T follicular helper cell (primary cell): ENCODE measurements around the gene PRSS33.

Source experiments
- DNase-seq: peaks from one replicate; pipeline ENCODE4 v3.0.0-alpha.2; 2020; ENCODE audit warnings: low read depth

PRSS33 gene

DNA sequence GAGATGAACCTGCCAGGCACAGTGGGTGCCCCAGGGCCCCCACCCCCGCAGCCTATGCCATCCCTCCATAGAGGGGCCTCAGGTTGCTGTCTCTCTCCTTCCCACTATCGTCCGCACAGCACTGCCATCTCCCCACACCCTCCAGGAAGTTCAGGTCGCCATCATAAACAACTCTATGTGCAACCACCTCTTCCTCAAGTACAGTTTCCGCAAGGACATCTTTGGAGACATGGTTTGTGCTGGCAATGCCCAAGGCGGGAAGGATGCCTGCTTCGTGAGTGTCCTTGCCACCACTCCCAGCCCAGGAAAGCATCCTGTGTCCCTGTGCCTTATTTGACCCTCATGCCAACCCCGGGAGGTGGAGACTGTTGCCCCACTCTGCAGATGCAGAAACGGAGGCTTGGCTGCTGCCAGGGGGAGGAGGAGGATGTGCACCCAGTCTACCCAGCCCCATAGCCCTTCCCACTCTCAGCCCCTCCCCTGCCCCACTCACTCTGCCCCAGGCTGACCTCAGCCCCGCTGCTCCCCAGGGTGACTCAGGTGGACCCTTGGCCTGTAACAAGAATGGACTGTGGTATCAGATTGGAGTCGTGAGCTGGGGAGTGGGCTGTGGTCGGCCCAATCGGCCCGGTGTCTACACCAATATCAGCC, 33.6 kb upstream of the PRSS33 start:
- no peak for DNase-seq

DNA sequence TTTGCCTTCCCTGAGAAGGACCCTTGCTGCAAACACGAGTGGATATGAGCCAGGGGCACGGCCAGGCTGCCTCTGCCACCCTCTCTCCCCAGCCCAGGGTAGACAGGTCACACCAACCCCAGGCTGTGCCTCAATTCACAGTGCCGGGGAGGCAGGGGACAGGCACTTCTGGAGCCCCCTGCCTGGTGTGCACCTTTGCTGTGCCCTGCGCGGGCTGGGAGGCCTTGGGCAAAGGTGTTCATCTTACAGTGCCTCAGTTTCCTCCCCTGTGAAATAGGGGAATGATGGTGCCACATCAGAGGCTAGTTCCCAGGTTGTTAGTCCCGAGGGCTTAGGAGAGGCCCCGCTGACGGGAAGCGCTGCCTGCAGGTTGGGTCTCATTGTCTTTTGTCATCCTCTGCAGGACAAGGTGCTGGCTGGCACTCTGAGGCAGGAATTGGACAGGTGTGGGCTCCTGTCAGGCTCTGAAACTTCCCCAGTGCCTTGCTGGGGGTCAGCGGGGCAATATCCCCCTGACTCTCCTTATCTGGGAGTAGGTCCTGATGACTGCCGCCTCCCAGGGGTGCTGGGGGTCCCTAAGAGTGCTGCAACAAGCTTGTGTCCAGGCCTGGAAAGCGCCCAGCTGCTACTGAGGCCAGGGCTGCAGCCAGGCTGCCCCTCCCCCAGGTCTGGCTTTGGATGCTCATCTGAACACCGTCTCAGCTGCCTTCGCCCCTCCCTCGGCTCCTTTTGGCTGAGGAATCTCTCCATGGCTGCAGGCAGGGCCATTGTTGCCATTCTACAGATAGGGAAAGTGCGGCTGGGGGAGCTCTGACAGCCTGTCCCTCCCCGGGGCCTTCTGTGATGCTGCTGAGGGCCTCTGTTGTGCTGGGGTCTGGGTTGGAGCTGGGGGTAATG, 32.8 kb upstream of the PRSS33 start:
- DNase-seq = no peak

DNA sequence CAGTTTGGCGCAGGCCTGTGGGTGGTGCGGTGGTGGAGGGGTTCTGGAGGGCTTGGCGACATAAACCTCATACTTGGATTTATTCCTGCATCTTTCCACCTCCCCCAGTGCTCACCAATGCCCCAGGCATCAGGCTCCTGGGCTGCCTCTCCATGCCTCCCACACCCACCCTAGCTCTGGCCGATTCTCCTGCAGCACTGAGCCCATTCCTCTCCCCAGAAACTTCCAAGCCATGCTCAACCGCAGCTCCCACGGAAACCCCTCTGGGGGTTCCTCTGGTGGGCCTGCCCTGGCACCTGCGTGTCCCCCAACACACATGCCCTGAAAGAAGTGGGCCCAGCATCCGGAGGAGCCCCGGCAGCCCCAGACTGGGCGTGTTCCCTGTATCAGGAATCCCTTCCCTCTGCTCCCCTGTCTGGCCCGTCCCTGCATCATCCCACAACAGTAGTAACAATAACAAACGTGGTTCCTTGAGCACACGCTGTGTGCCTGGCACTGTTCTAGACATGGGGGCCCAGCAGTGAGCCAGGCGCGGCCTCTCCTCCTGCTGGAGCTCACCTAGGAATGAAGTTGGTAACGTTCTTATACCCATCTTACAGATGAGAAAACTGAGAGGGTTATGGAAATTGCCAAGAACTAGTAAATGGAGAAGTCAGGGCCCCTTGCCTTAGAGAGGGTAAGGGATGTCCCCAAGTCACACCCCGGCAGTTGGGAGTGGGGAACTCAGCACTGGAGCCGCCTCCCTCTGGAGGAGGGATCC, 32.0 kb upstream of the PRSS33 start:
- no peak for DNase-seq

DNA sequence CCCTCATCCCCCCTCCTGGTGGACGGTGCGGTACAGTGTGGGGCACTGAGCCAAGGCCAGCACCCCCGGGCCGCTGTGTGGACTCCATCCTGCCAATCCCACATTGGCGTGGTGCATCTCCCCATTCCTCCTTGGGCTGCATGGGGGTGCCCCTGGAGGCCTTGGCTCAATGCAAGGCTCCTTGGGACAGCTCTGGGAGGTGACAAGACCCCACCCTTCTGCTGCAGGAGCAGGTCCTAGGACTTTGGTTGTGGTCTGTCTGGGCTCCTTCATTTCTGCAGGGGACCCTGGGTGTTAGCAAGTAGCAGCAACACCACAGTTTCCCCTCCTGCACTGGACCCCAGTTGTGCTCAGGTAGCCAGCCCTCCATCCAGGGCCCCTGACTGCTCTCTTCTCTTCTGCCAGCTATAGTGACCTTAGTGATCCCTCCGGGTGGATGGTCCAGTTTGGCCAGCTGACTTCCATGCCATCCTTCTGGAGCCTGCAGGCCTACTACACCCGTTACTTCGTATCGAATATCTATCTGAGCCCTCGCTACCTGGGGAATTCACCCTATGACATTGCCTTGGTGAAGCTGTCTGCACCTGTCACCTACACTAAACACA, 31.0 kb upstream of the PRSS33 start:
- no peak for DNase-seq

DNA sequence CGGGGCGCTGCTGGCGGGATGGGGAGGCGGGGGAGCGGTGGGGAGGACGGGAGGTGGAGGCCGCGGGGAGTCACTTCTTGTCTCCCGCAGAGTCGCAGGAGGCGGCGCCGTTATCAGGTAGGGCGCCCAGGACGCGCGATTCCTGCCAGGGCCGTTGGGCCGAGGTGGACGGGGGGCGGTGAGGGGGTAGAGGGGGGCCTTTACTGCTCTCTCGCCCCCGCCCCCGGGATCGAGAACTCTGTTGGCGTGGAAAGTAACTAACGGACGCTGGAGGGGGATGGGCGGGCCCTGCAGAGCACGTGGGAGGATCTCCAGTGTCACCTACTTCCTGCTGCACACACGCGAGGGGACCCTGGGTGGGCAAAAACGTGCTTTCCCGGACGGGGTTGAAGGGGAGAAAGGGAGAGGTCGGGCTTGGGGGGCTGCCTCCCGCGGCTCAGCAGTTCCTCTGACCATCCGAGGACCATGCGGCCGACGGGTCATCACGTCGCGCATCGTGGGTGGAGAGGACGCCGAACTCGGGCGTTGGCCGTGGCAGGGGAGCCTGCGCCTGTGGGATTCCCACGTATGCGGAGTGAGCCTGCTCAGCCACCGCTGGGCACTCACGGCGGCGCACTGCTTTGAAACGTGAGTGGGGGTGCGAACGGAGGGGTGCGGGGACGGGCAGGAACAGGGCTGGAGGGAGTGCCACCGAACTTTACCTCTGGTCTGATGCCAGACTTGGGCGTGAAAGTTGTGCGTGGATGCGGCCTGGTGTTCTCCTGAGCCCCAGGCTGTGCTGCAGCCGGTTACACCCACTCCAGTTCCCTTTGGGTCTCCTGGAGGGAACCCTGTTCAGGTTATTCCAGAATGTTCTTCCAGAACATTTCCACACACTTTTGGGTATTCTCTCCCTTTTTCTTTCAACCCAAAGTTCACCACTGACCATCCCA, 30.2 kb upstream of the PRSS33 start:
- no peak for DNase-seq

DNA sequence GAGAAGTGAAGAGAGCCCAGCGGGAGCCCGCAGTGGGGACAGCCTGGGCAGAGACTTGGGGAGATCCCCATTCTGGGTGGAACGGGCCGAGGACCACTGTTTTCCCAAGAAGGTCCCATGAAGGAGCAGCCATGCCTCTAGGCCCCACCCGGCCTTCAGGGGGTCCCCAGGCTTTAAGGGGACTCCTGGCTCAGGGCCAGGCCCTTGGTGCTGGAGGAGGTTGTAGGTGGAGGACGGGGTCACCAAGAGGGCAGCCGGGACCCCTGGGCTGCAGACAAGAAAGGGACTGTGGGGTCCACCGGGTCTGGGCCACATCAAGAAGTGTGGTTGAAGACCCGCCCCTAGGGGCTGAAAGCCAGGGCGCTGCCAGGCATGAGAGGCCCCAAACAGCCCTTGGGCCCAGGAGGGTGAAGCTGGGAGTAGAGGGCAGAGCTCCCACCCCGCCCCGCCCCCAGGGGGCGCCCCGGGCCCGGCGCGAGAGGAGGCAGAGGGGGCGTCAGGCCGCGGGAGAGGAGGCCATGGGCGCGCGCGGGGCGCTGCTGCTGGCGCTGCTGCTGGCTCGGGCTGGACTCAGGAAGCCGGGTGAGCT, 29.5 kb upstream of the PRSS33 start, which contains the start of gene PRSS21:
TSS of gene PRSS21 (plus strand) at position 487 of the 589 bp plus-strand sequence. CDS start at position 519, 32 bp downstream.
- DNase-seq = no peak

DNA sequence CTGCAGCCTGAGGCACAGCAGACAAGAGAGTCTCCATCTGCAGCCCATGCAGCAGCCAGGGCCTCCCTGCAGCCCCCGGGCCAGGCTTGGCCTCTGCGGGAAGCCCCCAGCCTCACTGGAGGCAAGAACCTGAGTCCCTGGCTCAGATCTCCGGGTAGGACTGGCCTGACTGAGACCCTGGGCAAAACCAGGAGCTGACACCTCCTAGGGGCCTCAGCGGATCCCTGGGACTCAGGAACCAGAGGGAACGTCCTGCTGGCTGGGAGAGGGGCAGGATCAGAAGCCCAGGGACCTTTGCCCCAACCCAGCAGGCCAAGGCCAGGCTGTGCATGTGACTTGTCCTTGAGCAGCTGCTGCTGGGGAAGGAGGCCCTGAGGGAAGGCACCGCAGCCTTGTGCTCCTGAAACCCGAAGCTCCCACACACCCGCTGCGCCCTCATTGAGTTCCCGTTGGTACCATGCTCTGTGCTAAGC, 28.0 kb upstream of the PRSS33 start:
- DNase-seq = no peak

DNA sequence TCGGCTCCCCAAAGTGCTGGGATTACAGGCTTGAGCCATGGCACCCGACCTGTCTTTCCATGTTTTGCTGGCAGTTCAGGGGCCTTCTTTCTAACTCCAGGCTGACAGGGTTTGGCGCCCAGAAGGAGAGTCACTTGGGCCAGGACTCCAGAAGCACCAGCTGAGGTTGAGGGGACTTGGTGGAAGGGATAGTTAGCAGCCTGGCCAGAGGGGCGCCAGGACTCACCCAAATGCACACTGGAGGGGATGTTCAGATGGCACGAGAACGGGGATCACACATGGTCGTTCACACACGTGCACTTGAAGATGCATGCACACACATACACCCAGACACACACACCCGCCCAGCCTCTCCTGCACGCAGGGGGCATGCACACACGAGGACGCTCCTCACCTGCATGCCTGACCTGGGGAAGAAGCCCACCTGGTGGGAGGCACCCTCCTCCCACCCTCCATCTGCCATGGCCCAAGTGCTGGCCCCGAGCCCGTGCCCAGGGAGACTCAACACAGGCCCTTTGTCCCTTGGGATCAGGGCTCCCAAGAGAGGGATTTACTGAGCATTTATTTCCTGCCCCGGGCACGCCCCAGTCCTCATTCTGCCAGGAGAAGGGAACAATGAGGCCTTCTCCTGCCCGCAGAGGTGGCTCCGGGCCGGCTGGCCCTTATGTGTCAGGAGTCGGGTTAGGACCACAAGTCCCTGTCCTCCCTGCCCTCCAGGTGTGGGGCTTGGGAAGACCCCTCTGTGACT, 27.4 kb upstream of the PRSS33 start:
- no peak for DNase-seq

DNA sequence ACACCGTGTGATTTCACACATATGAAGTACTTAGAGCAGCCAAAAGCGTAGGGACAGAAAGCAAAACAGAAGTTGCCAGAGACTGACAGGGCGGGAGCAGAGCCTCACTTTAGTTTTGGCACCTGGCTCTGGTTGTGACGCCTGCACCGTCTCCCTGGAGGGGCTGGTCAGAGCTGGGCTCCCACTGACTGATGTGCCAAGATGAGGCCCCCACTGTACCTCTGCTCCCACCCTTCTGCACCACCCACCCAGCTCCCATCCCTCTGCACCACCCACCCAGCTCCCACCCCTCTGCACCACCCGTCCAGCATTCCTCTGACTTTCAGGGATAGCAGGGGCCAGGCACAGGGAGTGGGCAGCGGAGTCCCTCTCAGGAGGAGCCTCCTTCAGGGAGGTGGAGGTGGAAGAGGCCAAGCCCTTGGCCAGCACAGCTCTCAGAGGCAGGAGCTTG, 26.4 kb upstream of the PRSS33 start:
- no peak for DNase-seq

DNA sequence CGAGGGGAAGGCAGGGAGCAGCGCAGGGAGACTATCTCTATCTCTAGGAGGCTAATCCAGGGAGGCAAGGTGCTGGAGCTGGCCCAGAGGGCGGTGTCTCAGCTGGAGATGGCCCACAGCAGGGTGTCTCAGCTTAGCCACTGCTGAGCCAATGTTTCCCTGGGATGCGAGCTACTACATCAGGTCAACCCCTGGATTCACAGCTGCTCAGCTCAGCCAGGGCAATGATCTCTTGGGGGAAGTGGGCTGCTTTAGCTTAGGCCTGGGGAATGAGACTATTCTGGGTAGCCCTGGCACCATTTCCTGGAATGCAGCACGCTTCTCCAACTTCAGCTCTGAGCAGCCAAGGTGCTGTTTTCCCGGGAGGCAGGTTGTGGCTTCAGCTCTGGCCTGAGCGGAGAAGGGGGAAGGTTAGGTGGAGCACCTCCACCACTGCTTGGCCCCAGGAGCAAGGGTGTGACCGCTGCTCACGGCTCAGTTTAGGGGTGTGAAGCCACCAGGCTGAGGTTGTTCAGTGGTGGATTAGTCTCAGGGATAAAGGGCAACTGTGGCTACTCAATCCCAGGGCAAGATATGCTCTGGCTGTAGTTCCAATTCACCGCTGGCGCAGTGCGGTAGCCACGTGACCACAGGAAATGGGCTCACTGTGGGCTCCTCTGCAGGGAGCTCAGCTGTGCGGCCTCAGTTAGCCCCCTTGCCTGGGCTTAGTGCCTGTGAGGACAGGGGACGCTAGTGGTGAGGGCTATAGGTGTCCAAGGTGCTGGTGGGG, 24.5 kb upstream of the PRSS33 start:
- DNase-seq = no peak

DNA sequence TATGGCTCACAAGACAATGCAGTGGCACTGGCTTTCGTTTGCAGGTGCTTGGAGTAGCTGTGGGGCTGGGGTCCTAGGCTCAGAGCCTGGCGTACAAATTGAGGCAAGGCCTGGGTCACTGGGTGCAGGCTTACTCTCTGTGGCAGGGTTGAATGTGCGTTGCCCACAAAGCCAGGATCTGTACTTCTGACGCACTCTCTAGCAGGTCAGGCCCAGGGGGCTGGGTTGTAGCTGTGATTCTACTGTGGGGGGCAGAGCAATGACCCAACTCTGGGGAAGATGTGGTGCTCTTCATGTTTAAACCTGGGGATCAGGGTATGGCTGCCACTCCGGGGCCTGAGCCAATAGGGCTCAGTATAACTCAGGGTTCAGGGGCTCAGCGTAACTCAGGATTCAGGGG, 23.3 kb upstream of the PRSS33 start:
- DNase-seq = no peak

DNA sequence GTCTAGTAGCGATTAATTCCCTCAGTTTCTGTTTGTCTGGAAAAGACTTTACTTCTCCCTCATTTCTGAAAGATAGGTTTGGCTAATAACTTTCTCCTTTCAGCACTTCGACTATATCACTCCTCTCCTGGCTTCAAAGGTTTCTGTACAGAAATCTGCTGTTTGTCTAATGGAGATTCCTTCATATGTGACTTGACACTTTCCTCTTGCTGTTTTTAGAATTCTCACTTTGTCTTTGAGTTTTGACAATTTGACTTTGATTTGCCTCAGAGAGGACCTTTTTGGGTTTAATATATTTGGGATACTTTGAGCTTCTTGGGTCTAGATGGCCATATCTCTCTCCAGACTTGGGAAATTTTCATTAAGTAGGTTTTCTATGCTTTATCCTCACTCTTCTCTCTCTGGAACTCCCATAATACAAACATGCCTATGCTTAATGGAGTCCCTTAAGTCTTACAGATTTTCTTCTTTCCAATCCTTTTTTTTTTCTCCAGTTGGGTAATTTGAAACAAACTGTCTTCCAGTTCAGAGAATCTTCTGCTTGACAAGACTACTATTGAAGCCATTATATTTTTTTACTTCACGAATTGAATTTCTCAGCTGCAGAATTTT, 21.9 kb upstream of the PRSS33 start:
- no peak for DNase-seq

DNA sequence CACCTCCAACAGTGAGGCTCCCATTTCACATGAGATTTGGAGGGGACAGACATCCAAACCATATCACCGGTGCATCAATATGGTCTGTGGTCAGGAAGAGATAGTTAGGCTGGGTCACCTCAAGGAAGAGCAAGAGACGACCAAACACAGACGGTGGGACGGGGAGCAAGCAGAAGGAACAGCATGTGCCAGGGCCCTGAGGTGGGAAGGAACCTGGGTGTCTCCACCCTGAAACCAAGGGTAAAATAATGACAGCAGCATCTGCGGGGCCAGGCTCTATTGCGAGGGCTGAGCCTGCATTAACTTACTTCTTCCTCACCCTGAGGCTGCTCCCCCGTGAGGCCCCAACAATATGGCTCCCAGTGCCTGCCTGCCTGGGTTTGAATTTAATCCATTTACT, 20.8 kb upstream of the PRSS33 start:
- DNase-seq = no peak

DNA sequence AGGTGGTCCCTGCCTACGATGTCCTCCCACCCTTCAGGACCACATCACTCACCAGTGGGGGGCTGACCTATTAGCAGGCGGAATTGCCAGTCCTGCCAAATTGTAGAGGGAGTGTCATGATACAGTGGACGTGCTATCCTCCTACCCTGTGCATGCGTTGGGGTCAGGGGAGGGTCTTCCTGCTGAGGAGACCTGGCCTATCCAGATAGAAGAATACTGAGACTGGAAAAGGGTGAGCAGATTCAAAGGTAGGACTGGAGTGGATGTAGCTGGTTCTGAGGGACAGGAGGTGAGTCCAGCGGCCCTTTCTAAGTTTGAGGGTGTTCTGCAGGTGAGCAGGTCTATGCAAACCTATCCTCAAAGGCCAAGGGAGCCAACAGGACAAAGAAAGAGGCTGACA, 18.9 kb upstream of the PRSS33 start:
- no peak for DNase-seq

DNA sequence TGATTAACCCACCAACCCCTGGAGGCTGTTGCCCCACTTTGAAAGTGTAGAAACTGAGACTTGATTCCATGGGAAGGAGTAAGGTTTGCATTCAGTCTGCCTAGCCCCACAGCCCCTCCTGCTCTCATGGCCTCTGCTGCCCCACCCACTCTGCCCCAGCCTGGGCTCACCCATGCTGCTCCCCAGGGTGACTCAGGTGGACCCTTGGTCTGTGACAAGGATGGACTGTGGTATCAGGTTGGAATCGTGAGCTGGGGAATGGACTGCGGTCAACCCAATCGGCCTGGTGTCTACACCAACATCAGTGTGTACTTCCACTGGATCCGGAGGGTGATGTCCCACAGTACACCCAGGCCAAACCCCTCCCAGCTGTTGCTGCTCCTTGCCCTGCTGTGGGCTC, 17.4 kb upstream of the PRSS33 start:
- no peak for DNase-seq

DNA sequence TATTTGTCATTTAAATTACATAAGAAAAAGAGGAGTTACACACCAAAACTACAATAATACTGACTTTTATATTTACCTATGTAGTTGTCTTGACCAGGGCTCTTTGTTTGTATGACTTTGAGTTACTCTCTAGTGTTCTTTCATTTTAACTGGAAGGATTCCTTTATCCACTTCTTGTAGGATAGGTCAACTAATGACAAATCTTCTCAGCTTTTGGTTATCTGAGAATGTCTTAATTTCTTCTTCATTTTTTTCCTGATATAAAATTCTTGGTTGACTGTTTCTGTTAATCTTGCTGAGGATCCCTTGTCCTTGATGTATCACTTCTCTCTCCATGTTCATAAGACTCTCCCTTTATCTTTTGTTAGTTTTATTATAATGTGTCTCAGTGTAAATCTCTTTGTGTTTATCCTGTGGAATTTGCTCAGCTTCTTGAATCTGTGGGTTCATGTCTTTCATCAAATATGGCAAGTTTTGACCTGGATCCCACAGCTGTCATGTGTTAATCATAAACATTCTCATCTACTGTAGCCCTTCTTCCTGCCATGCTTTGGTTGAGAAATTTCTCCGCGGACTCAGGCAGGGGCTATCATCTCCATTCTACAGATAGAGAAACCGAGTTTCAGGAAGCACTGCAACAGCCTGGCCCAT, 16.3 kb upstream of the PRSS33 start:
- DNase-seq = no peak

DNA sequence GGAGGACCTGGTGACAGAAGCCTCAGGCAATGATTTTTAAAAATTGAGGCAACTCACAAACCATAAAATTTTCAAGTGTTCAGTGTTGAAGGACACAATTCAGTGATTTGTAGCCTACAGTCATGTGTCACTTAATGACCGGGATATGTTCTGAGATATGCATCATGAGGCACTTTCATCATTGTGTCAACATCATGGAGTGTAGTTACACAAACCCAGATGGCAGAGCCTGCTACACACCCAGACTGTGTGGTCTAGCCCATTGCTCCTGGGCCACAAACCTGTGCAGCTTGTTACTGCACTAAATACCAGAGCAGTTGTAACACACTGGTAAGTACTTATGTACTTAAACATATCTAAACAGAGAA, 12.5 kb upstream of the PRSS33 start:
- no peak for DNase-seq
